Measurements from ENCODE around the gene MYO10.

- TF ChIP-seq POLR2A (IDR thresholded peaks at IDR 0.05; ENCODE audit: low read depth, low read length): no peak
- no peak for TF ChIP-seq POLR2AphosphoS5 (IDR thresholded peaks at IDR 0.05; ENCODE audit: low read depth, low read length)
- TF ChIP-seq POU2F2 (IDR thresholded peaks at IDR 0.05; ENCODE audit: low read depth, low read length): no peak
These were observed 138.1 kb downstream of the MYO10 start for GRCh38 chr5:16797951-16798350.
